ENCODE measurements around the gene ERGIC1.

The ERGIC1 gene

GRCh38 chr5:172789687-172790495 is 44.2 kb upstream of the ERGIC1 start:
- TF ChIP-seq BHLHE40 (IDR thresholded peaks at IDR 0.05; ENCODE audit: borderline replicate concordance) (no peak), LEF1 (IDR thresholded peaks at IDR 0.05; ENCODE audit: borderline replicate concordance) (no peak), FOXM1 (IDR thresholded peaks at IDR 0.05; ENCODE audit: borderline replicate concordance) (no peak), PKNOX1 (IDR thresholded peaks at IDR 0.05) (no peak), ARNT (IDR thresholded peaks at IDR 0.05) (no peak), SUZ12 (IDR thresholded peaks at IDR 0.05) (no peak), ZNF384 (IDR thresholded peaks at IDR 0.05) (no peak), FOXA1 (IDR thresholded peaks at IDR 0.05) (no peak), HDGF (IDR thresholded peaks at IDR 0.05; ENCODE audit: borderline replicate concordance) (no peak), ELF4 (IDR thresholded peaks at IDR 0.05) (no peak), NFRKB (IDR thresholded peaks at IDR 0.05) (no peak), FOXK2 (IDR thresholded peaks at IDR 0.05) (no peak), L3MBTL2 (conservative IDR thresholded peaks at IDR 0.05) (no peak), SP1 (IDR thresholded peaks at IDR 0.05) (no peak), CTBP1 (IDR thresholded peaks at IDR 0.05; ENCODE audit: borderline replicate concordance) (no peak), TARDBP (IDR thresholded peaks at IDR 0.05) (no peak)
- CTCF ChIA-PET, result interaction anchor here (1.2 kb wide), 2 partner anchors 17 to 18 kb away, joined by 3 read pairs; no protein-coding TSS in a partner anchor
- POLR2A ChIA-PET, result interaction anchor here (1.1 kb wide), 1 partner anchor 169 kb away, joined by 3 read pairs; the partner anchor contains the start of gene RPL26L1
- peak; percentile 4 for DNase-seq (ENCODE audit: extremely low spot score)

GRCh38 chr5:172790496-172790889 is 43.6 kb upstream of the ERGIC1 start:
- TF ChIP-seq PKNOX1 (IDR thresholded peaks at IDR 0.05), result no peak
- no peak for TF ChIP-seq ELF4 (IDR thresholded peaks at IDR 0.05)
- TF ChIP-seq FOXK2 (IDR thresholded peaks at IDR 0.05), result no peak
- no peak for TF ChIP-seq CTBP1 (IDR thresholded peaks at IDR 0.05; ENCODE audit: borderline replicate concordance)
- no peak for TF ChIP-seq FOXM1 (IDR thresholded peaks at IDR 0.05; ENCODE audit: borderline replicate concordance)
- no peak for TF ChIP-seq FOXA1 (IDR thresholded peaks at IDR 0.05)
- no peak for TF ChIP-seq L3MBTL2 (conservative IDR thresholded peaks at IDR 0.05)
- TF ChIP-seq NFRKB (IDR thresholded peaks at IDR 0.05), result no peak
- TF ChIP-seq HDGF (IDR thresholded peaks at IDR 0.05; ENCODE audit: borderline replicate concordance), result no peak
- no peak for TF ChIP-seq ARNT (IDR thresholded peaks at IDR 0.05)
- no peak for TF ChIP-seq LEF1 (IDR thresholded peaks at IDR 0.05; ENCODE audit: borderline replicate concordance)
- TF ChIP-seq TARDBP (IDR thresholded peaks at IDR 0.05), result no peak
- no peak for TF ChIP-seq ZNF384 (IDR thresholded peaks at IDR 0.05)
- no peak for TF ChIP-seq SP1 (IDR thresholded peaks at IDR 0.05)
- TF ChIP-seq SUZ12 (IDR thresholded peaks at IDR 0.05), result no peak
- no peak for TF ChIP-seq BHLHE40 (IDR thresholded peaks at IDR 0.05; ENCODE audit: borderline replicate concordance)
- DNase-seq (ENCODE audit: extremely low spot score), result peak; percentile 3
- CTCF ChIA-PET, result interaction anchor here (0.7 to 1.2 kb wide), 2 partner anchors 18 to 74 kb away, joined by 3 read pairs; no protein-coding TSS in a partner anchor
- POLR2A ChIA-PET, result no interaction called here

GRCh38 chr5:172791286-172791685 is 42.8 kb upstream of the ERGIC1 start:
- no peak for DNase-seq (ENCODE audit: extremely low spot score)
- ChIA-PET POLR2A (no interaction called here), CTCF (interaction anchor here (0.7 kb wide), 1 partner anchor 75 kb away, joined by 3 read pairs; no protein-coding TSS in a partner anchor)
- TF ChIP-seq NFRKB (IDR thresholded peaks at IDR 0.05), result no peak
- no peak for TF ChIP-seq TARDBP (IDR thresholded peaks at IDR 0.05)
- TF ChIP-seq SUZ12 (IDR thresholded peaks at IDR 0.05), result no peak
- TF ChIP-seq CTBP1 (IDR thresholded peaks at IDR 0.05; ENCODE audit: borderline replicate concordance), result no peak
- TF ChIP-seq HDGF (IDR thresholded peaks at IDR 0.05; ENCODE audit: borderline replicate concordance), result no peak
- TF ChIP-seq ARNT (IDR thresholded peaks at IDR 0.05), result no peak
- TF ChIP-seq FOXA1 (IDR thresholded peaks at IDR 0.05), result no peak
- TF ChIP-seq BHLHE40 (IDR thresholded peaks at IDR 0.05; ENCODE audit: borderline replicate concordance), result no peak
- no peak for TF ChIP-seq PKNOX1 (IDR thresholded peaks at IDR 0.05)

GRCh38 chr5:172791726-172792445 is 42.2 kb upstream of the ERGIC1 start:
- POLR2A ChIA-PET, result no interaction called here
- no peak for DNase-seq (ENCODE audit: extremely low spot score)
- TF ChIP-seq ZNF384 (IDR thresholded peaks at IDR 0.05), result no peak
- CTCF ChIA-PET, result no interaction called here

- TF ChIP-seq ELF4 (IDR thresholded peaks at IDR 0.05), result no peak
- TF ChIP-seq NFRKB (IDR thresholded peaks at IDR 0.05), result no peak
- TF ChIP-seq FOXM1 (IDR thresholded peaks at IDR 0.05; ENCODE audit: borderline replicate concordance), result no peak
- TF ChIP-seq ZNF384 (IDR thresholded peaks at IDR 0.05), result no peak
- TF ChIP-seq FOXA1 (IDR thresholded peaks at IDR 0.05), result no peak
- TF ChIP-seq CTBP1 (IDR thresholded peaks at IDR 0.05; ENCODE audit: borderline replicate concordance), result no peak
- no peak for TF ChIP-seq HDGF (IDR thresholded peaks at IDR 0.05; ENCODE audit: borderline replicate concordance)
- no peak for DNase-seq (ENCODE audit: extremely low spot score)
- ChIA-PET POLR2A (no interaction called here), CTCF (interaction anchor here (0.8 kb wide), 1 partner anchor 21 kb away, joined by 3 read pairs; no protein-coding TSS in a partner anchor)
These were observed 41.1 kb upstream of the ERGIC1 start for GRCh38 chr5:172792701-172793570.

All from HEK293T (cell line).